ENCODE data around the gene ZNF532.

ZNF532 gene

GRCh38 chr18:58966704-58967103 lies 102.0 kb downstream of the ZNF532 start:
- TF ChIP-seq TAF1 (IDR thresholded peaks at IDR 0.05; ENCODE audit: borderline replicate concordance, insufficient read depth, low read length): no peak
- no peak for TF ChIP-seq REST (IDR thresholded peaks at IDR 0.05; ENCODE audit: insufficient read depth in 1 of 2, low read depth in 2 of 2, low read length in 2 of 2)
- TF ChIP-seq SIN3A (IDR thresholded peaks at IDR 0.05; ENCODE audit: borderline replicate concordance, insufficient read depth, low read length): no peak
- TF ChIP-seq POLR2AphosphoS5 (IDR thresholded peaks at IDR 0.05; ENCODE audit: low read depth, low read length): no peak
- TF ChIP-seq FOXP2 (optimal IDR thresholded peaks at IDR 0.05; ENCODE audit: borderline replicate concordance, extremely low read depth, extremely low read length, insufficient read depth): no peak

GRCh38 chr18:58967751-58968254 lies 103.1 kb downstream of the ZNF532 start:
- TF ChIP-seq SIN3A (IDR thresholded peaks at IDR 0.05; ENCODE audit: borderline replicate concordance, insufficient read depth, low read length) (no peak), REST (IDR thresholded peaks at IDR 0.05; ENCODE audit: insufficient read depth in 1 of 2, low read depth in 2 of 2, low read length in 2 of 2) (no peak), TAF1 (IDR thresholded peaks at IDR 0.05; ENCODE audit: borderline replicate concordance, insufficient read depth, low read length) (no peak), FOXP2 (optimal IDR thresholded peaks at IDR 0.05; ENCODE audit: borderline replicate concordance, extremely low read depth, extremely low read length, insufficient read depth) (no peak), POLR2AphosphoS5 (IDR thresholded peaks at IDR 0.05; ENCODE audit: low read depth, low read length) (no peak)

- TF ChIP-seq FOXP2 (optimal IDR thresholded peaks at IDR 0.05; ENCODE audit: borderline replicate concordance, extremely low read depth, extremely low read length, insufficient read depth) (no peak), REST (IDR thresholded peaks at IDR 0.05; ENCODE audit: insufficient read depth in 1 of 2, low read depth in 2 of 2, low read length in 2 of 2) (no peak), SIN3A (IDR thresholded peaks at IDR 0.05; ENCODE audit: borderline replicate concordance, insufficient read depth, low read length) (no peak), TAF1 (IDR thresholded peaks at IDR 0.05; ENCODE audit: borderline replicate concordance, insufficient read depth, low read length) (no peak), POLR2AphosphoS5 (IDR thresholded peaks at IDR 0.05; ENCODE audit: low read depth, low read length) (no peak)
Observed at GRCh38 chr18:58970943-58971790, 106.5 kb downstream of the ZNF532 start.

GRCh38 chr18:58975296-58975695 lies 110.6 kb downstream of the ZNF532 start:
- TF ChIP-seq SIN3A (IDR thresholded peaks at IDR 0.05; ENCODE audit: borderline replicate concordance, insufficient read depth, low read length) (no peak), TAF1 (IDR thresholded peaks at IDR 0.05; ENCODE audit: borderline replicate concordance, insufficient read depth, low read length) (no peak), FOXP2 (optimal IDR thresholded peaks at IDR 0.05; ENCODE audit: borderline replicate concordance, extremely low read depth, extremely low read length, insufficient read depth) (no peak), REST (IDR thresholded peaks at IDR 0.05; ENCODE audit: insufficient read depth in 1 of 2, low read depth in 2 of 2, low read length in 2 of 2) (no peak), POLR2AphosphoS5 (IDR thresholded peaks at IDR 0.05; ENCODE audit: low read depth, low read length) (no peak)
